ENCODE results near the gene CCSER1. TPM values are rescaled to one million over a fixed set of nuclear protein-coding genes. Genes with fewer than 3 reads are reported as not detected.
"Not testable (repeated sequence)": the region's sequence is repeated elsewhere in the genome, so short reads cannot be mapped to it uniquely, and the experiment has no call there.

CCSER1 gene
- polyA plus RNA-seq, 1 experiment, result not detected

DNA sequence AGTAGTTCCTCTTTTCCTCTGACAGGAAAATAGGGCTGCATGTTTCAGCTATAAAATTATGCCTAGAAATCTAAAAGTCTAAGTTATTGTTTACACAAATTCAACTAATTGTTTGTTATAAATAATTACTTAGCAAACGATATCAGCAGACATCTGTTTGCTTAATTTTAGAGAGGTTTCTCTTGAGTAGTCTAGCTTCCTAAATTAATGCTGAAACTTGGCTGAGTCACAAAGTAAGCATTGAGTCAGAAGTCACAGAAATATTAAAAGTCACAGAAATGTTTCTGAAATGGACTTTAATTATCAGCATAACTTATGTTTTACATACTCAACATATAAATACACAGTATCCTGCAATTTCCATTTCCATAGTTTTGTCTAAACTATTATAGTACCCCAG is 1044.0 kb downstream of the CCSER1 start:
- ChIA-PET CTCF (no interaction called here), POLR2A (no interaction called here)
- H3K4me3 ChIP-seq (ENCODE audit: low read depth, low read length), result no peak overlapping the region
- TF ChIP-seq, protein P1, sequence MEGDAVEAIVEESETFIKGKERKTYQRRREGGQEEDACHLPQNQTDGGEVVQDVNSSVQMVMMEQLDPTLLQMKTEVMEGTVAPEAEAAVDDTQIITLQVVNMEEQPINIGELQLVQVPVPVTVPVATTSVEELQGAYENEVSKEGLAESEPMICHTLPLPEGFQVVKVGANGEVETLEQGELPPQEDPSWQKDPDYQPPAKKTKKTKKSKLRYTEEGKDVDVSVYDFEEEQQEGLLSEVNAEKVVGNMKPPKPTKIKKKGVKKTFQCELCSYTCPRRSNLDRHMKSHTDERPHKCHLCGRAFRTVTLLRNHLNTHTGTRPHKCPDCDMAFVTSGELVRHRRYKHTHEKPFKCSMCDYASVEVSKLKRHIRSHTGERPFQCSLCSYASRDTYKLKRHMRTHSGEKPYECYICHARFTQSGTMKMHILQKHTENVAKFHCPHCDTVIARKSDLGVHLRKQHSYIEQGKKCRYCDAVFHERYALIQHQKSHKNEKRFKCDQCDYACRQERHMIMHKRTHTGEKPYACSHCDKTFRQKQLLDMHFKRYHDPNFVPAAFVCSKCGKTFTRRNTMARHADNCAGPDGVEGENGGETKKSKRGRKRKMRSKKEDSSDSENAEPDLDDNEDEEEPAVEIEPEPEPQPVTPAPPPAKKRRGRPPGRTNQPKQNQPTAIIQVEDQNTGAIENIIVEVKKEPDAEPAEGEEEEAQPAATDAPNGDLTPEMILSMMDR (IDR thresholded peaks at IDR 0.05; ENCODE audit: insufficient read depth, low read depth, low read length), result no peak
- H3K27me3 ChIP-seq (ENCODE audit: control insufficient read depth, insufficient read depth, low read length), result no peaks in the 10 kb centered on the region
- DNase-seq (ENCODE audit: low read depth), result no peak
- H3K36me3 ChIP-seq (ENCODE audit: control insufficient read depth, insufficient read depth, low read length), result no peaks in the 10 kb centered on the region

DNA sequence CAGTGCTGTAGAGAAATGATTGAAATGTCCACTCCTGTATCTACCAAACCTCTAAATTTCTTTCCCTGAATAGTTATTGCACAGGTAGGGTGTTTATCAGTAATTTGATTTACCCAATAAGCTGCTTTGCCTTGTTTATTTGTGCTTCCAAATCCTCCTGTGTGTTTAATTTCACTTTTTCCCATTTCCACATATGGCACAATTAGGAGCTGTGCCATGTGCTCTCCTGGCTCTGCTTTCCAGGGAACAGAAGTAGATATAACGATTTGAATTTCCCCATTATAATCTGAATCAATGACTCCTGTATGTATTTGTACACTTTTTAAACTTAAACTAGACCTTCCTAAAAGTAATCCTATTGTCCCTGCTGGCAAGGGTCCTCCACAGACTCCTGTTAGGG is 1057.9 kb downstream of the CCSER1 start:
- H3K36me3 ChIP-seq (ENCODE audit: control insufficient read depth, insufficient read depth, low read length); POLR2A ChIA-PET; CTCF ChIA-PET; H3K4me3 ChIP-seq (ENCODE audit: low read depth, low read length); H3K27me3 ChIP-seq (ENCODE audit: control insufficient read depth, insufficient read depth, low read length); DNase-seq (ENCODE audit: low read depth): not testable (repeated sequence)

DNA sequence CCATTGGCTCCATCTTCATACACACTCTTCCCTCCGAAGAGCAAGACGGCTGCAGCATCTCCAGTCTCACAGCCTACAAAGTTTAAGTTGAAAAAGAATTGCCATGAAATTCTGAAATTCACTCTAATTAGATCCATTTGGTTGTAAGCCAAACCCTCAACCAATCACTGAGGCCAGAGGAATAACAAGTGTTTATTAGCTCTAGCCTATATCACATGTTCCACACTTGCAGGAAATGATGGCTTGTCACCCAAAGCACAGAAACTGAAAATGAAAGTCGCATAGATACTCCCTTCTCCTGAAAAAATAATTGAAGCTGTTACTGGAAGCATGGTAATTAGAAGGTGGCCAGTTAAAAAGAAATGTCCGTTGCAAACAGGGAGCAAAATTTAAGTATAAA is 1071.8 kb downstream of the CCSER1 start:
- POLR2A ChIA-PET, result no interaction called here
- TF ChIP-seq, protein P1 (IDR thresholded peaks at IDR 0.05; ENCODE audit: insufficient read depth, low read depth, low read length), result no peak
- H3K4me3 ChIP-seq (ENCODE audit: low read depth, low read length), result no peak overlapping the region
- no peak for DNase-seq (ENCODE audit: low read depth)
- no peaks in the 10 kb centered on the region for H3K36me3 ChIP-seq (ENCODE audit: control insufficient read depth, insufficient read depth, low read length)
- H3K27me3 ChIP-seq (ENCODE audit: control insufficient read depth, insufficient read depth, low read length), result no peaks in the 10 kb centered on the region
- CTCF ChIA-PET, result no interaction called here

DNA sequence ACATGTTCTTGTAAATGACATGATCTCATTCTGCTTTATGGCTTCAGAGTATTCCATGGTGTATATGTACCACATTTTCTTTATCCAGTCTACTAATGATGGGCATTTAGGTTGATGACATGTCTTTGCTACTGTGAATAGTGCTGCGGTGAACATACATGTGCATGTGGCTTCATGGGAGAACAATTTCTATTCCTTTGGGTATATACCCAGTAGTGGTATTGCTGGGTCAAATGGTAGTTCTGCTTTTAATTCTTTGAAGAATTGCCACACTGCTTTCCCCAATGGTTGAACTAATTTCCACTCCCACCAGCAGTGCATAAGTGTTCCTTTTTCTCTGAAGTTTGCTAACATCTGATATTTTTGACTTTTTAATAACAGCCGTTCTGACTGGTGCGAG is 1080.3 kb downstream of the CCSER1 start:
- ChIA-PET CTCF (interaction anchor here (0.6 kb wide), 1 partner anchor 18 kb away, joined by 3 read pairs; no protein-coding TSS in a partner anchor), POLR2A (no interaction called here)
- Histone ChIP-seq H3K27me3 (ENCODE audit: control insufficient read depth, insufficient read depth, low read length) (no peaks in the 10 kb centered on the region), H3K36me3 (ENCODE audit: control insufficient read depth, insufficient read depth, low read length) (no peaks in the 10 kb centered on the region), H3K4me3 (ENCODE audit: low read depth, low read length) (no peak overlapping the region)
- DNase-seq (ENCODE audit: low read depth), result no peak
- TF ChIP-seq, protein P1 (IDR thresholded peaks at IDR 0.05; ENCODE audit: insufficient read depth, low read depth, low read length), result no peak

DNA sequence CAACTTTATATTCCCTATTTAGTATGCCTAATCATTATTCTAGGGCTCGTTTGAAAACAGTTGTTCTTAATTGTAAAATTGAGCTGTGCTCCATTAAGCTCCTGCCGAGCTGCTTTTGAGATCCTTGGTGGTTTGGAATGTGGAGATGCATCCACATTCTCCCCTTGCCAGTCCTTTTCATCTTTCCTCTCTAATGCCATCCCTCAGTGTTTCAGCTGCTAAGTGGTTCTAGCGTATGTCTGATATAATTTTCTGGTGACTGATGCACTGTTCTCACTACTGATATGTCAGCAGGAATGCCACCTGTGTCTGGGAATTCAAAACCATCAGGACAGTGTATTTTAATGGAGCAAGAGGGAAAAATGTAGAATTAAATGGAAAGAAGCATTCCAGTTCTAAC is 1085.0 kb downstream of the CCSER1 start:
- TF ChIP-seq, protein P1 (IDR thresholded peaks at IDR 0.05; ENCODE audit: insufficient read depth, low read depth, low read length), result no peak
- Histone ChIP-seq H3K27me3 (ENCODE audit: control insufficient read depth, insufficient read depth, low read length) (no peaks in the 10 kb centered on the region), H3K4me3 (ENCODE audit: low read depth, low read length) (no peak overlapping the region), H3K36me3 (ENCODE audit: control insufficient read depth, insufficient read depth, low read length) (no peaks in the 10 kb centered on the region)
- ChIA-PET CTCF (no interaction called here), POLR2A (no interaction called here)
- no peak for DNase-seq (ENCODE audit: low read depth)

DNA sequence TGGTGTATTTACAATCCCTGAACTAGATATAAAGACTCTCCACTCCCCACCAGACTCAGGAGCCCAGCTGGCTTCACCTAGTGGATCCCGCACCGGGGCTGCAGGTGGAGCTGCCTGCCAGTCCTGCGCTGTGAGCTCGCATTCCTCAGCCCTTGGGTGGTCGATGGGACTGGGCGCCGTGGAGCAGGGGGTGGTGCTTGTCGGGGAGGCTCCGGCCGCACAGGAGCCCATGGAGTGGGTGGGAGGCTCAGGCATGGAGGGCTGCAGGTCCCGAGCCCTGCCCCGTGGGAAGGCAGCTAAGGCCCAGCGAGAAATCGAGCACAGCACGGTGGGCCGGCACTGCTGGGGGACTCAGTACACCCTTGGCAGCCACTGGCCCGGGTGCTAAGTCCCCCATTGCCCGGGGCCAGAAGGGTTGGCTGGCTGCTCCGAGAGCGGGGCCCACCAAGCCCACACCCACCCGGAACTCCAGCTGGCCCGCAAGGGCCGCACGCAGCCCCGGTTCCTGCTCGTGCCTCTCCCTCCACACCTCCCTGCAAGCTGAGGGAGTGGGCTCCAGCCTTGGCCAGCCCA is 1090.7 kb downstream of the CCSER1 start:
- POLR2A ChIA-PET; DNase-seq (ENCODE audit: low read depth); H3K4me3 ChIP-seq (ENCODE audit: low read depth, low read length); H3K27me3 ChIP-seq (ENCODE audit: control insufficient read depth, insufficient read depth, low read length); CTCF ChIA-PET; H3K36me3 ChIP-seq (ENCODE audit: control insufficient read depth, insufficient read depth, low read length): not testable (repeated sequence)

Measured in BJ (cell line).